SKM-1 (cell line): ENCODE results near the gene RAP1GAP.
"Not testable (repeated sequence)": the region's sequence is repeated elsewhere in the genome, so short reads cannot be mapped to it uniquely, and the experiment has no call there.

Experiments
- DNase-seq: peaks from one replicate; lab custom pipeline; 2025; ENCODE audit not compliant: unreplicated experiment; lab: John Stamatoyannopoulos, UW

Gene RAP1GAP

GRCh38 chr1:21680381-21680780 is 11.2 kb upstream of the RAP1GAP start:
- DNase-seq = no peak

DNA sequence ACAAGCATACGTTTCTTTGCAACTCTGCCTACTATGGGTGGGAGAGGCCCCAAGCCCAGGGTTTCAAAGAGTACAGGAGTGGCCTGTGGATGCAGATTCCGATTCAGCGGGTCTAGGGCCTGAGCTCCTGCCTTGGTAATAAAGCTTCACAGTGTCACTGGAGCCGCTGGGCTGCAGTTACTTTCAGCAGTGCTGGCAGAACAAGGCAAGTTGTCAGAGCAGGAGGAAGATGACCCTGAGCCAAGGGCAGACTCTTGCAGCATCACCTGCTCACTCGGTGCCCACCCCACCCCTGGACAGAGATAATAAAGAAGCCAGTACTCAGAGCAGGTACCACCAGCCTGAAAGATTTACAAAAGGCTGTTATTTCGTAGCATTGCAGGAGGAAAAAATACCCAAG is 8.0 kb upstream of the RAP1GAP start:
- DNase-seq = no peak

- DNase-seq = no peak
Measured at GRCh38 chr1:21674957-21675356, 5.8 kb upstream of the RAP1GAP start.

- DNase-seq = not testable (repeated sequence)
Measured at GRCh38 chr1:21673853-21674252, 4.7 kb upstream of the RAP1GAP start.

DNA sequence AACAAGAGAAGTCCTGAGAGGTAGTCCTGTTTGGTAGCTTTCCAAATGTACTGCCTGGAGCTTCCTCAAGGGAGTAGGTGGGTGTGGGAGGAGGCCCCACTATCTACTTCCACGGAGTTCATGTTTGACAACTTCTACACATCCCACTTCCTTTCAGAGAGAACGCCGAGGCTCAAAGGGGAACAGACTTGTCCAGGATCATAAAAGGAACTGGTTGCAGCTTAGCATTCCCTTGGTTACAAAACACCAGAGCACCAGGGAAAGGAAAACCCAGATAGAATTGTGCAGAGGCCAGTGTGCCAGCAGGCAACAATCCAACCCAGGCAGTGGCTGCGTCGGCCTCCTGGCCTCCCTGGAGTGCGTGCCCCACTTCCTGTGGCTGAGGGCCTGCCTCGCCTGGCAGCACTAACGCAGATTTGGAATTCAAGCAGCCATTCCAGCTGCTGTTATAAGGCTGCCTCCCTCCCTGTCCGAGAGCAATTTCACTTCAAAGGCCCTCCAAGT is 4.2 kb upstream of the RAP1GAP start:
- no peak for DNase-seq

DNA sequence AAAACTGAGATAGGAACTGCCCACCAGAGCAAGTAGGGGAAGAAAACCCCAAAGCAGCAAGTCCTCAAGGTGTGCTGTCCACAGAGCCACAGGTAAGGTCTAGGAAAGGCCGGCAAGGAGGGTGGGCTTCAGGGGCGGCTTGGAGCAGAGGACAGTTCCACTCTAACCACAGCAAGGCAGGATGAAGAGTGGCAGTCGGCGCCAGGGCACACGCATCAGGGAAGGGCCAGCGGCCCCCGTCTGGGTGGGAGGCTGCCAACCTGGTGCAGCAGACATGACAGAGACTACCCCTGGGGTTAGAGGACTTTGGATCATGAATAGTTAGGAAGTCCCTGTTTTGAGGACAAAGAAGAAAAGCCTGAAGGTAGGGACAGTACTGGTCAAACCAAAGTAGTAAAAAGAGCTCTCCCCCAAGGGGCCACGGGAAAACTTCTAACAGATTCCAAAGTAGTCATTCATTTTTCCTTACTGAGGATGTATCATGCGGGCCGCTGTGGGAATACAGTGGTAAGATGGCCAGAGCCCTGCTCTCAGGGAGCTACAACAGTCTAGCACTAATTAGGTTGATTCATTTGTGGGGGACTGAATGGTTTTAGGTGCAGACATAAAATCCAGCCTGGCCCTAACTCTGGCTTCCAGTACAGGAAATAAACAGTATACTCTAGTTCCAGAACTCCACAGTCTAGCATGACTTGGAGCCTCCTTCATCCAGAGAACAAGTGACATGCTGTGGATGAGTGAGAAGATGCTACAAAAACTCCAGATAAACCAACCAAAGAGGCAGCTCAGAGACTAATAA is 3.5 kb upstream of the RAP1GAP start:
- DNase-seq = no peak

GRCh38 chr1:21671915-21672314 is 2.8 kb upstream of the RAP1GAP start:
- no peak for DNase-seq

GRCh38 chr1:21670956-21671902 is 2.1 kb upstream of the RAP1GAP start:
- no peak for DNase-seq

DNA sequence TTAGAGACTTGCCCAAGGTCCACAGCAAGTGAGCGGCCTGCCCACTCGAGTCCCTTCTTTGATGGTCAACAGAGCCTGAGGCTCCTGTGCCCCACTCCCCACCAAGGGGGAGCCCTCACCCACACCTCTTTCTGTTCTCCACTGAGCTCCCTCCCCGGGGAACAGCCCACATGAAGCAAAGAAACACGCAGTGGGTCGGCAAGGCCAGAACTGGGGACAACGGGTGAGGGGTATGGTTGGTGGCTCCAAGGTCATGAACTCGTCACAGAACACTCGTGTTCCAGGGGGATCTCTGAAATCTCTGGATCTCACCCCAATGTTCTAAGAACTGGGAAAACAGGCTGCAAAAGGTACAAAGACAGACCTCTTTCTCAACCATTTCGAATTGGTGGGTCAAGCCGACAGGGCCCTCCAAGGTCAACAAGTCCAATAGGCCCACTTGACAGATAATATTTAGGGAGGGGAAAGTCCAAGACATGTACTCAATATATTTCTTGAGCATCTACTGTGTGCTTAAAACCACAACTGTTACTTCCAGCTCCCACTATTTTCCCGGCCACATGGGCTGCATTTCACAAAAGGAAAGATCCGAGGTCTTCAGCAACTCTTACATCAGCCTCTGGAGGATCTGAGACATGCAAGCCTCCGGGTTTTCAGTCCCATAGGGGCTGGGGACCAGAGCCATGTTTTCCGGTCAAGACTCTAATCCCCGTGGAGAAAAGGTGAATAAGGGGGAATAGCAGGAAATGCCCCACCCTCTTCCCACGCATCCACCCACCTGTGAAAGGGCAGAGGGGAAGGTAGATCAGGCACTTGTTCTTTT is 1.1 kb upstream of the RAP1GAP start:
- no peak for DNase-seq

DNA sequence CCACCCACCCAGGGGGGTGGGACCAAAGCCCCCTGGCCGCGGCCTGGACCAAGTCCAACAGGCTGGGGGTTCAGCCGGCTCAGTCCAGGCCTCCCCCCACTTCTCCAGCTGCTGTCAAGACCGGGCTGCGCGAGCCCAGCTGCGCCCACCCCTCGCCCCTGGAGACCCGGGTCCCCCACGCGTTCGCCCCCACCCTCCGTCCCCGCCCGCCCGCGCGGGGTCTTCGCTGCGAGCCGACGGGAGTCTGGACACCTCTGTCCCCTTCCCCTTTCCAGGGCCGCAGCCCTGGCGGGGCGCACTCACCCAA is 253 bp downstream of the RAP1GAP start:
- DNase-seq = no peak

- DNase-seq = no peak
Measured at GRCh38 chr1:21668232-21668950, 766 bp downstream of the RAP1GAP start.

DNA sequence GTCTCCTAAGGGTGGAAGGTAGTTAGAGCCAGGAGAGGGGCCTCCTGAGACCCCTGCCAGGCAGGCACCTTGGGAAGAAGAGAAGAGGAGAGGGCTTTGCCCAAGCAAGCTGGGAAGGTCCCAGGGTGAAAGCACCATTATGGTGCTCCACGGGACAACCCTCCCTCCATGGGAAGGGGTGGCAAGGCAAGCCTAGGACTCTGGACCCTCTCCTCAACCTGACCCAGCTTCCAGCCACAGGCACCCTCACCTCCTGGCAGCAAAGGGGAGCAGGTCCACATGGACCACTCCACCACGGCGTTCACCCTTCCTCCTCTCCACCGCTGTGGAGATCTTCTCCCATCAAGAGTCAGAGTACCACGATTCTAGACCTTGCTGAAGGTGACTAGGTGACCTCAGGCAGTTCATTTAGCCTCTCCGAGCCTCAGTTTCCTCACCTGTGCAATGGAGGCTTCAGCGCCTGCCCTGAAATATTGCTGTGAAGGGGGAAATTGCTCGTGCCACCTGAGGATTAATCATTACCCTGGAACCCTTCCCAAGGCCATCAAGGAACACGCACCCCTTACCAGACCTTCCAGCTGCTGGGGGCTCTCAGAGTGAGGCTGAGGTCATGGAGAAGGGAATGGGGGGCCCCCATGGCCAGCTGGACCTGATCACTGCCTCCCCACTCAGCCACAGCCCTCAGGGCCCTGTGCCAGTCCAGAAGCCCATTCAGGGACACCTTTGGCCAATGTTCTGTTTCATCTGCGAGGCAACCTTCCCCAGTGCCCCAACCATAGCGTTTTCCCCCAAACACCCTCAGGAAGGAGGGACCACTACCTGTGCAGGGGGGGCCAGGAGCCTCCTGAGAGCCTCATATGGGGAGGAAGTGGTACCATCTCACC is 1.6 kb downstream of the RAP1GAP start:
- no peak for DNase-seq

DNA sequence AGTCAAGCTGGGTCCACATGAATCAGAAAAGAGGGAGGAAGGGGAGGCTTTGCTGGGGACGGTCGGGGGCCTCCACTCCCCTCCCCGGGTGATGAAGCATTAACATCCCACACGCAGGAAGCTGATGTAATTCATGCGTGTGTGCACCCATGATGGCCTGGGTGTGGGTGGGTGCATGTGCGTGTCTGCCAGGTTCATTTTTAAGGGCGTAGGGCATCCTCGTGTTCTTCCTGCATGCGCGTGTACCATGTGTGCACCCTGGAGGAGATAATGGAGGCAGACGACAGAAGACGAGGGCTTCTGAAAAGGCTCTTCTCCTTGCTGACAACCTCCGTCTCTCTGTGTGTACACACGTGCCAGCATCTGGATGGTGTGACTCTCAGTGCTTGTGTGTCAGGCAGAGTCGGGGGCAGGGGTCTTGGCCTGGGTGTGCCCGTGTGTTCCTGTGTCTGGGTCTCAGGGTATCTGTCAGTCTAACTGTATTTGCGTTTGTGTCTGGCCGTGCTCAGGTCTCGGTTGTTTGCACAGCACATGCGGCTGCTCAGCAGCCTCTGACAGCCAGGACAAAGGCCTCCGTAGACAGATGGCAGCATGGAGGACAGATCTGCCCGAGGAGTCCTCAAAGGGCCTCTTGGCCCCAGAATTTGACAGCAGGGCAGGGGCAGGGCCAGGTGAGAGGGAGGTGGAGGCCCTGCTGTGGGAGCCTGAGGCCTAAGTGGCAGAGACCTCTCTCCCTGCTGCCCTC is 2.4 kb downstream of the RAP1GAP start:
- DNase-seq = no peak

GRCh38 chr1:21665711-21666575 is 3.2 kb downstream of the RAP1GAP start:
- no peak for DNase-seq

GRCh38 chr1:21664806-21665588 is 4.2 kb downstream of the RAP1GAP start:
- no peak for DNase-seq

DNA sequence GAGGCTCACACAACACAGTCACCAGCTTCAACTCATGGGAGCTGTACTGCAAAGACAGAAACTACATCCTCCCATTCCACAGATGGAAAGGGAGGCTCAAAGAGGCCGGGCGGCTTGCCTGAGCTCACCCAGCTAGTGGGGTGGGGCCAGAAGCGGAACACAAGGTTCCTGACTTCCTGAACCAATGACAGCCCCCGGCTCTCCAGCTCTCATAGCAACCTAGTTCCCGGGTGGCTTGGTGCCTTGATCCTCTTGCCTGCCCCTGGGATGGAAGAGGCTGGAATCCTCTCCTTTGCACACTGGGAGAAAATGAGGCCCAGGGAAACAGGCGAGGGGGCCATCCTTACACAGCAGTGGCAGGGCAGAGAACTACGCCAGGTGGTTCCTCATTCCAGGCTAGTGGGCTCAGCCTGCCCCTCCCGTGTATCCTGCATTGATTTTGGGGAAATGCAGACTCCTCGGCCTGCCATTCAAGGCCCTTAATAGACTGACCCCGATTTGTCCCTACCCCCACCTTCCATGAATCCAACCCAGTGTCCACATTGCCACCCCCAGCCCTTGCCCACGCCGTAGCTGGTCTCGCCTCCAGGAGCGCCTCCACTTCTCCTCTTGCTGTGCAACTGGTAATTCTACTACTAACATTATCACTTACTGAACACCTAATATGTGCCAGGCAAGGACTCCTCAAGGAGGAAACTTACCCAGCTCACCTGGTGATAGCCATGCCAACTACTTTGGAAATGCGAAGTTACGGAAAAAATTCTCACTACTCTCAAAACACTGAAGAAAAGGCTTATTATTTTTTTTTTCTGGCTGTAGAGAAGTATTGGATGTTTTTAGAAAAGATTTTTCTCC is 5.0 kb downstream of the RAP1GAP start:
- no peak for DNase-seq
